ENCODE results near the gene EDNRA. TPM values are rescaled to one million over a fixed set of nuclear protein-coding genes. Genes with fewer than 3 reads are reported as not detected.

EDNRA gene
- total and polyA plus RNA-seq, 8 donors = 0.58 to 24.6 (median 4.1) TPM; not detected in 1

DNA sequence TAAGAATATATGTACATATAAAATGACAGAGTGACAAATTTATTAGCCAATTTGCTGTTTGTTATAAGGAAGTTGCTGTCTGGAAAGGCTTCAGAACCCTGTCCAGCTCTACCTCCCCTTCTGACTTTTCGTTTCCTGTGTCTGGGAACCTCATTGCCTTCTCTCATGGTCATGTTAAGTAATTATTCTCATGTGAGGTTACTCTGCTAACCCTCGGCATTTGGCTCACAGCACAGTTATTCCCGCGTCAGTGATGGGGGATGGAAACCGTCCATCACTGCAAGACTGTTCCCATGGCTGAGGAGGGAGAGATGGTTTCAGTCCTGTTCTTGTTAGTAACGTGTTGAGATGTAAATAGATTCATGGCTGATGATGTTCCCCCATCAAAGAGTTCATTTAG is 11.9 kb downstream of the EDNRA start:
- intact Hi-C loops (cut with DNase I; ENCODE audit: low total_unique reads) = no loop called here
- Histone ChIP-seq H3K9me3 (no peaks in the 10 kb centered on the region), H3K4me3 (no peak overlapping the region), H3K36me3 (no peaks in the 10 kb centered on the region), H3K27me3 (no peaks in the 10 kb centered on the region), H3K4me1 (peaks cover 0 to 9% (median 3%) of the 10 kb centered on the region in 4 donors), H3K27ac (peak overlapping the region in 2 of 5 donors; percentile 12 to 30)
- 43 to 65% (median 50%) methylated on average over 6 of the region's 6 CpGs for WGBS, 5 donors
- peak in 1 of 2 donors; percentile 78 for DNase-seq
- TF ChIP-seq, protein P1, sequence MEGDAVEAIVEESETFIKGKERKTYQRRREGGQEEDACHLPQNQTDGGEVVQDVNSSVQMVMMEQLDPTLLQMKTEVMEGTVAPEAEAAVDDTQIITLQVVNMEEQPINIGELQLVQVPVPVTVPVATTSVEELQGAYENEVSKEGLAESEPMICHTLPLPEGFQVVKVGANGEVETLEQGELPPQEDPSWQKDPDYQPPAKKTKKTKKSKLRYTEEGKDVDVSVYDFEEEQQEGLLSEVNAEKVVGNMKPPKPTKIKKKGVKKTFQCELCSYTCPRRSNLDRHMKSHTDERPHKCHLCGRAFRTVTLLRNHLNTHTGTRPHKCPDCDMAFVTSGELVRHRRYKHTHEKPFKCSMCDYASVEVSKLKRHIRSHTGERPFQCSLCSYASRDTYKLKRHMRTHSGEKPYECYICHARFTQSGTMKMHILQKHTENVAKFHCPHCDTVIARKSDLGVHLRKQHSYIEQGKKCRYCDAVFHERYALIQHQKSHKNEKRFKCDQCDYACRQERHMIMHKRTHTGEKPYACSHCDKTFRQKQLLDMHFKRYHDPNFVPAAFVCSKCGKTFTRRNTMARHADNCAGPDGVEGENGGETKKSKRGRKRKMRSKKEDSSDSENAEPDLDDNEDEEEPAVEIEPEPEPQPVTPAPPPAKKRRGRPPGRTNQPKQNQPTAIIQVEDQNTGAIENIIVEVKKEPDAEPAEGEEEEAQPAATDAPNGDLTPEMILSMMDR (IDR thresholded peaks at IDR 0.05) = no peak
- peak; percentile 11 for TF ChIP-seq EP300 (IDR thresholded peaks at IDR 0.05)
- TF ChIP-seq POLR2A (IDR thresholded peaks at IDR 0.05) = no peak
- peak; percentile 14 to 71 (median 51) for TF ChIP-seq POLR2AphosphoS5 (IDR thresholded peaks at IDR 0.05)

DNA sequence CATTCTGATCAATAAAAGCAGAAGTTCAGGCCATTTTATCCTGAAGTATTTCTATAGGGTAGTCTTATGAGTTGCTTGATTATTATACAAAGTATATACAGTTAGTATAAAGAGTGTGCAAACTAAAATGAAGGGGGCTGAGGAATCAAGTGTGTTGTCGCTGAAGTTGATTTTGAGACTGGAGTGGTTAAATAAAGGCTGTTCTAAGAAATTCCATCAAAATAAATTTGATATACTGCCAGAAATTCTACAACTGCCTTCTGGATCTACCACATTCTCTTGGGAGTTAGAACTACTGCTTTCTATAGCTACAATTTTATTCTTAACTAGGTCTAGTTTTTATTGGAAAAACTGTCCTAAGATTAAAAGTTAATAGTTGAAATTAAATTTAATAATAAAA is 12.4 kb downstream of the EDNRA start:
- intact Hi-C loops (cut with DNase I; ENCODE audit: low total_unique reads) = no loop called here
- WGBS, 5 donors = 70 to 100% (median 90%) methylated on average over 1 of the region's 1 CpG
- no peaks in the 10 kb centered on the region for H3K27me3 ChIP-seq

DNA sequence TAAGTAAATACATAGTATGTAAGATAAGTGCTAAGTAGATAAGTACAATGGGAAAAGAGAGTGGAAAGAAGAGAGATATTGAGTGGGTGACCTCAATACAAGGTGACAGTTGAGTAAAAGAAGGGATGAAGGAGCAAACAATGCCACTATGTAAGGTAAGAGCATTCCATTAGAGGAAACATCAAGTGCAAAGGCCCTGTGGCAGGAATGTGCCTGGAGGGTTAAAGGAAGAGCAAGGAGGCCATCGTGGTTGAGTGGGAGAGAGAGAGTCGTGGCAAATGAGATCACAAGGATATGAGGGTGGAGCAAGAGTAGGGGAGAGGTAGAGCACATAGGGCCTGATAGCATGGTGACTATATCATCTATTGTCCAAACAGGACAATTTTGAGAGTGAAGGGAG is 13.4 kb downstream of the EDNRA start:
- DNase-seq = no peak
- intact Hi-C loops (cut with DNase I; ENCODE audit: low total_unique reads) = no loop called here
- Histone ChIP-seq H3K4me1 (peaks cover 0 to 9% (median 3%) of the 10 kb centered on the region in 4 donors), H3K27me3 (no peaks in the 10 kb centered on the region), H3K4me3 (no peak overlapping the region), H3K27ac (no peak overlapping the region), H3K9me3 (no peaks in the 10 kb centered on the region), H3K36me3 (no peaks in the 10 kb centered on the region)
- TF ChIP-seq EP300 (IDR thresholded peaks at IDR 0.05) = no peak
- TF ChIP-seq, protein P1 (IDR thresholded peaks at IDR 0.05) = no peak
- no peak for TF ChIP-seq POLR2AphosphoS5 (IDR thresholded peaks at IDR 0.05)
- TF ChIP-seq POLR2A (IDR thresholded peaks at IDR 0.05) = no peak
- WGBS, 5 donors = 68 to 78% (median 70%) methylated on average over 2 of the region's 2 CpGs

More for the DNA sequence above, 12.4 kb downstream of the EDNRA start:
- H3K36me3 ChIP-seq = no peaks in the 10 kb centered on the region
- H3K4me1 ChIP-seq = peaks cover 0 to 9% (median 3%) of the 10 kb centered on the region in 4 donors
- H3K4me3 ChIP-seq = no peak overlapping the region
- H3K9me3 ChIP-seq = no peaks in the 10 kb centered on the region
- TF ChIP-seq, protein P1 (IDR thresholded peaks at IDR 0.05) = no peak
- TF ChIP-seq POLR2AphosphoS5 (IDR thresholded peaks at IDR 0.05) (no peak), EP300 (IDR thresholded peaks at IDR 0.05) (no peak), POLR2A (IDR thresholded peaks at IDR 0.05) (no peak)
- DNase-seq = no peak
- H3K27ac ChIP-seq = peak overlapping the region in 2 of 5 donors; percentile 12 to 30

DNA sequence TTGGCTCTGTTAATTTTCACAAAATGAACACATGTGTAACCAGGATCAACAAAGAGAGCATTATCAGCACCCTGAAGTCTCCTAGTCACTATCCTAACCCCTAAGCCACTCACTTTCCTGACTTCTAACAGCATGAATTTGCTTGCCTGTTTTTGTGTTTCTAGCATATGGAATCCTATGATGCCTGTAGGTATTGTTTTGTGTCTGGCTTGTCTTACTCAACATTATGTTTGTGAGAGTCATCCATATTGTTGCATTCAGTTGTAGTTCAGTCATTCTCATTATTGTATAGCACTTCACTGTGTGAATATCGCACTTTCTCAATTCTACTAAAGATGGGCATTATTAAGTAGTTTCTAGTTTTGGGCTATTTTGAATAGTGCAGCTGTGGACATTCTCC is 15.6 kb downstream of the EDNRA start:
- intact Hi-C loops (cut with DNase I; ENCODE audit: low total_unique reads) = no loop called here
- Histone ChIP-seq H3K4me1 (peaks cover 0 to 9% (median 3%) of the 10 kb centered on the region in 4 donors), H3K27ac (no peak overlapping the region), H3K4me3 (no peak overlapping the region), H3K9me3 (no peaks in the 10 kb centered on the region), H3K27me3 (no peaks in the 10 kb centered on the region), H3K36me3 (no peaks in the 10 kb centered on the region)
- TF ChIP-seq, protein P1 (IDR thresholded peaks at IDR 0.05) = no peak
- TF ChIP-seq POLR2A (IDR thresholded peaks at IDR 0.05) (no peak), EP300 (IDR thresholded peaks at IDR 0.05) (no peak), POLR2AphosphoS5 (IDR thresholded peaks at IDR 0.05) (no peak)
- 90 to 96% (median 94%) methylated on average over 1 of the region's 1 CpG for WGBS, 5 donors
- no peak for DNase-seq
